VCaP (cell line): ENCODE results near the gene SMPD3.

Experiments used
- H3K27ac ChIP-seq: fragments of 450-650 bp; 2 replicates; pipeline ENCODE4 v1.5.1; 2017
- TF ChIP-seq, protein P1 (sequence below): fragments of 450-650 bp; conservative IDR thresholded peaks from 2 replicates; pipeline ENCODE4 v1.5.1; 2017; ENCODE audit warnings: mild to moderate bottlenecking, moderate library complexity

SMPD3 gene

DNA sequence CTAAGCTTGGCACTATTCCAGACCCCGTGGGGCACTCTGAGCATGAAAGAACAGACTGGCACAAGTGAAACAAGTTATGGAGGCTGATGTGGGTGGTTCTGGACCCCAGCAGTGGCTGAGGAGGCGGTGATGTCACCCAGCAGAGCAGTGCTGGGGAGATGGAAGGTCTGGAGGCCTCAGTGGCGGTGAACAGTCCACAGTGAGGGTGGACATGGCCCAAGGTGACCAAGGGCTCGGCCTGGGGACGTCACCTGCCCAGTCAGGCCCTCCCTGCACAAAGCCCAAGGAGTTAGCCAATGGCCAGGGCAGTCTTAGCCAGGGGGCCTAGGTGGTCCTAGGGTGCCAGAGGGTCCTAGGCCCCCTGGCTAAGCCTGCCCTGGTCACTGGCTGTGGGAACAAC, 24.5 kb downstream of the SMPD3 start:
- no peak overlapping the region for H3K27ac ChIP-seq
- TF ChIP-seq, protein P1, sequence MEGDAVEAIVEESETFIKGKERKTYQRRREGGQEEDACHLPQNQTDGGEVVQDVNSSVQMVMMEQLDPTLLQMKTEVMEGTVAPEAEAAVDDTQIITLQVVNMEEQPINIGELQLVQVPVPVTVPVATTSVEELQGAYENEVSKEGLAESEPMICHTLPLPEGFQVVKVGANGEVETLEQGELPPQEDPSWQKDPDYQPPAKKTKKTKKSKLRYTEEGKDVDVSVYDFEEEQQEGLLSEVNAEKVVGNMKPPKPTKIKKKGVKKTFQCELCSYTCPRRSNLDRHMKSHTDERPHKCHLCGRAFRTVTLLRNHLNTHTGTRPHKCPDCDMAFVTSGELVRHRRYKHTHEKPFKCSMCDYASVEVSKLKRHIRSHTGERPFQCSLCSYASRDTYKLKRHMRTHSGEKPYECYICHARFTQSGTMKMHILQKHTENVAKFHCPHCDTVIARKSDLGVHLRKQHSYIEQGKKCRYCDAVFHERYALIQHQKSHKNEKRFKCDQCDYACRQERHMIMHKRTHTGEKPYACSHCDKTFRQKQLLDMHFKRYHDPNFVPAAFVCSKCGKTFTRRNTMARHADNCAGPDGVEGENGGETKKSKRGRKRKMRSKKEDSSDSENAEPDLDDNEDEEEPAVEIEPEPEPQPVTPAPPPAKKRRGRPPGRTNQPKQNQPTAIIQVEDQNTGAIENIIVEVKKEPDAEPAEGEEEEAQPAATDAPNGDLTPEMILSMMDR, result no peak

DNA sequence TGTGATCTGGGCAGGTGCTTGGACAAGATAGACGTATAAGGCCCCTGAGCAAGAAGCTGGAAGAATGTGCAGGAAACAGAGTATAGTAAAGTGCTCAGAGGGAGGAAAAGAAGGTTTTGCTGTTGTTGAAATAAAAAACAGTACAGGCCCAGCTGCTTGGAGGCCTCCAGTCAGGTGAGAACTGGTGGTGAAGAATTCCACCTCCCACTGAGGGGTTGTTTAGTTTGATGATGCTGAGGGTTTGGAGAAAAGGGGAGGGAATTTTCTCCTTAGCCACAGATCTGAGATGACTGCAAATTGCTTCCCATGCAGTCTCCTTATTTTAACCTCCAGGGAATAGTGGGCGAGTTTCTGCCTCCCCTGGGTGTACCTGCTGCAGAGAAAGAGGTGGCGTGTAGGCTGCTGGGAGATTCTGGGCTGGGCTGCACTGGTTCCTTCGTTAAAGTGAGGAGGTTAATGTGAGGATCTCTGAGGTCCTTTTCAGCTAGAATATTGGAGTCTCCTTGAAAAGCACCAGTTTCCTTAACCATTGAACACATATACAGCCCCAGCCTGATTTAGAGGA, 25.8 kb downstream of the SMPD3 start:
- H3K27ac ChIP-seq, result no peak overlapping the region
- TF ChIP-seq, protein P1, result no peak

DNA sequence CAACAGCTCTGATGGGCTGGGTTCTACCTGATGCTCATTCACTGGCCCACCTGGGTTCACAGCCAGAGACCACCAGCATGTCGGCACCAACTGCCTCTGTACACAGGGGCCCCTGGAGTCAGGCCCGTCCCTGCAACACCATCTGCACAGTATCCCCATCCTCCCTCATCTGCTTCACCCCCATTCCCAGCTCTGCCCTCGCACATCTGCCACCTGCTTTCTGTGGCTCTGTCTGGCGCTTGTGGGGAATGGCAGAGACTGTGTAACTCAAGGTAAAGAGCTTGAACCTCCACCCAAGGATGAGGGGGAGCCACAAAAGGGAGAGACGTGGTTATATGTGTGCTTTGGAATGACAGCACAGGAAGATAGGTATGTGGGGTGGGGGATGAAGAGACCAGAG, 27.2 kb downstream of the SMPD3 start:
- no peak overlapping the region for H3K27ac ChIP-seq
- TF ChIP-seq, protein P1, result no peak

DNA sequence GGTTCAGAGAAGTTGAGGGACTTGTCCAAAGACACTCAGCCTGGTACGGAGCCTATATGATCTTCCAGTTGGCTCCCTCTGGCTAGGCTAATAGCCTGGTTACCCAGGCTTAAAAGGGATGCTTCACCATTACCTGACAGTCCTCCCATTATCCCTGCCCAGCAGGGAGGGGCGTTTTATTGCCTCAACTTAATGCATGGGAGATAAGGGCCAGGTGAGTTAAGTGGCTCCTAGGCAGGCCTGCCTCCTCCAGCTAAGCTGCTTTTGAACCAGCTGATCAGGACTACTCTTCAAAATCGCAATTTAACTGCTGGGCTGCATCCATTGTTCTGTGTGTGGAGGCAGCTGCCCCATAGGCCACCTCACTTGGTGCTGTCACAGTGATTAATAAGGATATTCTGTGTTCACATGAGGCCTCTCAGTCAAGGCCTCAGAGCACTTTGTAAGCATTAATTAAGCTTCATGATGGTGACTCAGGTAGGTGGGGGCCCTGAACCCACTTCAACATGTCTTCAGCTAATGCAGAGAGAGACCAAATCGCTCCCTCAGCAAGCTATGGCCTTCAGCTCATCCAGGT, 27.9 kb downstream of the SMPD3 start:
- TF ChIP-seq, protein P1, result no peak
- no peak overlapping the region for H3K27ac ChIP-seq

DNA sequence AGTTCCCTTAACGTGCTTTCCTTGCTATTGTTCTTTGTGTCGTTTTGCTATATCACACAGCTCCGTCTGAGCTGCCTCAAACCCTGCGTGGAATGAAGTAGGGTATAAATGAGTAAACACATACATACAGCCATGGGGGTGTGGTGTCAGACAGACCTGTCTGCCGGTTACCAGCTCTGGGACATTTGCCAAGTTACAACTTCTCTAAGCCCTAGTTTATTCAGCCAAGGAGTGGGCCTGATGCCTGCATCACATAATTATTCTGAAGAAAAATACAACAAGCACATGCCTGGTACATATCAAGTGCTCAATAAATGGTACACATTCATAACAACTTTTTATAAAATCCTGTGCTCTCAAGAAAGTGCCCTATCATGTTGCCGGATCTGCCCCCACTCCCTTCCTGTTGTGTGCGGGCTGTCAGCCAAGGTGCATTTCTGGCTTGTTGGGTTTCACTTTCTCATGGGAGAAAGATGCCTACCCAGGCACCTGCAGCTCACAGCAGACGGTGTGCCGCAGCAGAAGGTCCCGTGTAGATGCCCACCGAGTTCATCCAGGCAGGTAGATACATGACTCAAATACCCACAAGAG, 30.5 kb downstream of the SMPD3 start:
- peak overlapping the region; percentile 95 for H3K27ac ChIP-seq

DNA sequence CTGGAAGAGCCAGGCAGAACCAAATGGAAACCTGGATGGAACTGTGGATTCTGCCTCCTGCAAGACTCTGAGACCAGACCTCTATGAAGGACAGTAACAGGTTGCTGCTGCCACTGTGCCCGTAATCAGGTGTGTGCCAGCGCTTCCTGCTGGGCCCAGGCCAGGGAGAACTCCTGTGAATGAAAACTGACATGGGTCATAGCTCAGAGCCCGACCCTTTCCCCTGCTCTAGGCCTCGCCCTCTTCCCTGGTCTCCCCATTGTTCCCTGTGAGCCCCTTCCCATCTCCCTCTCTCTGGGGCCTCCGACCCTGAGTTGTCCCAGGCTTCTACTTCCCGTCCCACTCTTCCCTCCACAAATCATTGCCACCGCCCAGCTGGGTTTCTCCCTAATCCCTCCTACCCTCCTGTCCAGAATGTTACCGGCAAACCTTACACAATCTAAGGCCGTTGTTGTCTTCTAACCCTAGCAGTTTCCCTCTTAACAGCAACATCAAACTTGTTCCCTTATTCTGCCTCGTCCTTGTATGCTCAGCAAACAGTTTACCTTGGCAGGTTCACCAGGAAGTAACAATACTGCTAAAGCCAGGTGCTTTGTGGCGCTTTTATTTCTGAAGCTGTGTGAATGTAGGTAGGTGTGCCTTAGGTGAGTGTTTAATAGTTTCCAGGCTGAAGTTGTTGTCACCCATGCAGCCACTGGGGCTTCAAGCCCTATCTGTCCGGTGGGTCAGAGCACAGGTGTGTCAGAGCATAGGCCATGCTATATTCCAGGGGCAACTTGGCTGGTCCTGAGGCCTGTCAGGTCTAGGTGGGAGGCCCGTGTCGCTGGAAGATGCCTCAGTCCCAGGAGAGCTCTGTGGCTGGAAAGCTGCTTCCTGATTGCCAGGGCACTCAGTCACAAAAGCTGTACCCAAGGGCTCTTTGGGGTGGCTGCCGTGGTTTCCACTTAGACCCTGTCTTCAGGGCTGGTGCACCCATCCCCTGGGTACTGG, 32.0 kb downstream of the SMPD3 start:
- TF ChIP-seq, protein P1, result no peak
- H3K27ac ChIP-seq, result peak overlapping the region; percentile 95

More for the DNA sequence above, 30.5 kb downstream of the SMPD3 start:
- TF ChIP-seq, protein P1, result no peak

DNA sequence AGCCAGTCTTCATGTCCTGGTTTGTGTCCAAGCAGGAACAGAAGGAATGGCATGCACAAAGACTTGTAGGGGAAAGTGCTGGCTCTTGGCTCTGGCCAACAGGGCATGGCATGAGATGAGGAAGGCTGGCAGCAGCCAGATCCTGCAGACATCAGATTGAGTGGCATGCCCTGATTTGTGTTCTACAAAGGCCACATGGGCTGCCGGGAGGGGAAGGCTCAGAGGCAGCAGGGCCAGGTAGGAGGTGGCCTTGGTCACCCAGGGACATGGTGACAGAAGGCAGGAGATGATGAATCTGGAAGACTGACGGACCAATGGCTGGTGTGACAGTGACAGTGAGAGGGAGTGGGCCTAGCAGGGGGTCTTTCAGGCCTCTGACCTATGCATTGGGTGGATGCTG, 33.7 kb downstream of the SMPD3 start:
- peak overlapping the region; percentile 95 for H3K27ac ChIP-seq
- TF ChIP-seq, protein P1, result no peak
